Esophagus squamous epithelium (tissue), 5 donors: ENCODE measurements around the gene IPCEF1. TPM values are rescaled to one million over a fixed set of nuclear protein-coding genes. Genes with fewer than 3 reads are reported as not detected.

ENCODE experiments used
- DNase-seq: peaks from one replicate; lab custom pipeline; 2025; lab: John Stamatoyannopoulos, UW
- H3K27ac ChIP-seq, 4 donors: fragments of 200-600 bp; sonication (generic); one replicate each; pipeline ENCODE4 v1.5.1; 2016 to 2019; ENCODE audit warnings: mild to moderate bottlenecking in 1 of 4
- H3K27me3 ChIP-seq, 4 donors: fragments of 200-600 bp; sonication (generic); 1 replicate in 3 of 4; 2 replicates in 1 of 4; pipeline versions ENCODE4 v1.5.1 to v1.6.0; 2017 to 2021; ENCODE audit warnings: antibody characterized with exemption in 1 of 4
- H3K36me3 ChIP-seq, 3 donors: fragments of 200-600 bp; sonication (generic); one replicate each; pipeline ENCODE4 v1.5.1; 2016 to 2019
- H3K4me1 ChIP-seq, 3 donors: fragments of 200-600 bp; sonication (generic); one replicate each; pipeline ENCODE4 v1.5.1; 2017 to 2019
- H3K4me3 ChIP-seq, 4 donors: fragments of 200-600 bp; sonication (generic); 1 replicate in 3 of 4; 2 replicates in 1 of 4; pipeline ENCODE4 v1.5.1; 2016 to 2019; ENCODE audit warnings: mild to moderate bottlenecking in 2 of 4, moderate library complexity in 1 of 4
- H3K9me3 ChIP-seq, 3 donors: fragments of 200-600 bp; sonication (generic); one replicate each; pipeline ENCODE4 v1.5.1; 2016 to 2019
- CTCF ChIP-seq, 6 experiments: fragments of 450-650 bp in 4 of 6; fragments of 200-600 bp in 2 of 6; sonication (generic) in 2 of 6; IDR thresholded peaks; one replicate each; pipeline ENCODE4 v1.5.1; 2016 to 2019; ENCODE audit warnings: antibody characterized with exemption in 6 of 6, mild to moderate bottlenecking in 4 of 6, moderate library complexity in 4 of 6
- POLR2A ChIP-seq, 4 donors: fragments of 450-650 bp; IDR thresholded peaks; one replicate each; pipeline ENCODE4 v1.6.1; 2017; ENCODE audit warnings: antibody characterized with exemption in 4 of 4, mild to moderate bottlenecking in 4 of 4, moderate library complexity in 3 of 4
- WGBS, 2 donors: methylation state at CpG; one replicate each; pipeline ENCODE4 v1.1.5; 2018; 5-methylcytosine and 5-hydroxymethylcytosine counted together
- intact Hi-C: fragments of 100-400 bp; cut with DNase I; formaldehyde crosslinking; loops from one replicate; pipeline ENCODE4 v1.15.0; 2022
- total RNA-seq, 4 donors: library from RNA; depleted of rRNA; stranded (reverse); fragments of >200 nt; gene quantifications; one replicate each; pipeline ENCODE4 v1.1.0, GENCODE V29; 2016
- donor health status: DM: yes; HTN: yes; CAD: no.

The IPCEF1 gene
- total RNA-seq, 4 donors from 2014 or later = 1.8 to 8.1 (median 3.5) TPM

DNA sequence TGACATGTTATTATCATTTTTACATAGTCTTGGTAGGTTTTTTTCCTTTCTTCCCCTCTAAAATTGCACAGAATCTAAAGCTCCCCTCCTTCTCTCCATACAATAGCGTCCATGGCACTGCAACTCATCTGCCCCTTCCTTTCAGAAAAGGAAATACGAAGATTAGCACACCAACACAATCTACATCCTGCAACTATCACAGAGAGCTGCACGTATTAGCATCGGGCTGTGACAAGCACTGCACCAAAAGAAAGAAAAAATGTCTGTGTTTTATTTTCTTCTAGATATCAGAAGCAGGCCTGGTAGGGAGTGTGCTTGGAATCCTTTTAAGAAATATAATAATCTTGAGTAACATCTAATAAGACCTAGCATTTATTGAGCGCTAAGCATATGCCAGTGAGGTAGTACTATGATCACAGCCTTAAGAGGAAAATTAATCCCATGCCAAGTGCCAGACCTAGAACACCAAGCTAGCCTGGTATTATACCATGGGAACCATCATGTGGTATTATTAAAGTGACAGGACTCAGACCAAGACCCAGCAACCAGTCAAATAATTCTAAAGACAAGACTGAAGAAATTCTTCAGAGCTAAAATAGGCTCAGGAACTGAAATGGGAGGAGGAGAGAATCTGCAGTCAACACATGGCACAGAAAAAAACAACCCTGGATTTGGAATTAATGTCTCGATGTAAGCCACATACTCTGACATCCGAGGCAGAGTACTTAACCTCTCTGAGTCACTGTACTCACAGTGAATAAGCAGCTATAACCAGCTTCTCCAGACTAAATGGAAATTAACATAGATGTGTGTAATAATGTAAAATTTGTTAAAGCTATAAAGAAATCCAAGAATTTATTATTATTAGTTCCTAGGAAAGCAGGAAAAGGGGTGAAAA is 124.3 kb downstream of the IPCEF1 start:
- Histone ChIP-seq H3K4me1 (peaks cover 0 to 13% (median 0%) of the 10 kb centered on the region in 3 donors), H3K36me3 (no peaks in the 10 kb centered on the region), H3K27ac (no peak overlapping the region), H3K27me3 (no peaks in the 10 kb centered on the region), H3K4me3 (no peak overlapping the region), H3K9me3 (no peaks in the 10 kb centered on the region)
- no peak for DNase-seq
- intact Hi-C loops = no loop called here
- TF ChIP-seq POLR2A (IDR thresholded peaks at IDR 0.05) = no peak
- no peak for TF ChIP-seq CTCF (IDR thresholded peaks at IDR 0.05)
- 57 to 66% methylated on average over 7 of the region's 7 CpGs for WGBS, 2 donors

DNA sequence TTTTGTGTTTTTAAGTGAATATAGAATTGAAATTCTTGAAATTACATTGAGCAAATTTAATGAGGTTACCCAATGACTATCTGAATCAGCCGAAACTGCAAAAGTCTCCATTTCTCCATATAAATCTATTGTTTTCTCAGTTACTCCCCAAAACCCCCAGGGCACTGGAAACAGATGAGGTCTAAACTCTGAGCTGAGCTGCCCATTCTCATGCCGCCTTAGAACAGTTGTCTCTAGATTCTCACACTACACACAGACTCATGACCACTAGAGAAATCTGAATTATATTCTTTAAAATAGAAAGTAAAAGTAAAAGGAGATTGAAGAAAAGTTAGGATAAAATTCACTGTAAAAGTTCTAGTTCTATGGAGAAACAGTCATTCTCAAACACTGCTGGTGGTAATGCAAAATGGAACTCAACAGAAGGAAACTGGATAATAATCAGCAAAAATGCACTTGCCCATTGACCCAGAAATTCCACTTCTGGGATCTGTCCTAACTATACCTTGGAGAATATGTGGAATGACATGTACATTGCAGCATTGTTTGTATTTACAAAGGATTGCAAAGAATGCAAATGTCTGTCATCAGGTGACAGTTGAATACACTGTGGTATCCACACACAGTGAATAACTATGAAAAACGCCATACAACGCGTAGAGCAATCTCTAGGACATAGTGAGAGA is 125.5 kb downstream of the IPCEF1 start:
- H3K36me3 ChIP-seq = no peaks in the 10 kb centered on the region
- H3K4me1 ChIP-seq = peaks cover 0 to 13% (median 0%) of the 10 kb centered on the region in 3 donors
- 84 to 86% methylated on average over 5 of the region's 5 CpGs for WGBS, 2 donors
- H3K9me3 ChIP-seq = no peaks in the 10 kb centered on the region
- intact Hi-C loops = no loop called here
- H3K27ac ChIP-seq = no peak overlapping the region
- no peak overlapping the region for H3K4me3 ChIP-seq
- no peaks in the 10 kb centered on the region for H3K27me3 ChIP-seq
- TF ChIP-seq CTCF (IDR thresholded peaks at IDR 0.05) (no peak), POLR2A (IDR thresholded peaks at IDR 0.05) (no peak)
- no peak for DNase-seq

DNA sequence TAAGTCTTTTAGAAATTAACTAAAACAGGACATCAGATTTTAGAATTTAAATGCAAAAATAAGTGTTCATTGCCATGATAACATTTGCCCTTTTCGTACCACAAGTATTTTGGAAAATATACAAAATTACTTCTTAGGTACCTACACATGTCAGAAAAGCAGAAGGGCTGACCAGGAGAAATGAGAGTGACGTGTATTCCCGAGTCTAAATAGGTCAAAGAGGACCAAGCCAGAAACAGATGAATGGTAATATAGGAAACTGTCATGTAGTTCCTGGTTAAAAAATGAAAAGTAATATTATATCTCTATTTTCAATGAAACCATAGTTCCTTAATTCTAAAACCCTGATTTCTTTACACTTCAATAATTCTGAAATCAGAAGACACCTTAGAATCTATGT is 126.2 kb downstream of the IPCEF1 start:
- H3K27ac ChIP-seq = no peak overlapping the region
- intact Hi-C loops = no loop called here
- peaks cover 0 to 13% (median 0%) of the 10 kb centered on the region in 3 donors for H3K4me1 ChIP-seq
- TF ChIP-seq POLR2A (IDR thresholded peaks at IDR 0.05) (no peak), CTCF (IDR thresholded peaks at IDR 0.05) (no peak)
- no peaks in the 10 kb centered on the region for H3K27me3 ChIP-seq
- no peak for DNase-seq
- WGBS, 2 donors = 74 to 91% methylated on average over 3 of the region's 3 CpGs
- no peaks in the 10 kb centered on the region for H3K36me3 ChIP-seq
- H3K4me3 ChIP-seq = no peak overlapping the region
- H3K9me3 ChIP-seq = no peaks in the 10 kb centered on the region

- DNase-seq = no peak
- 52 to 79% methylated on average over 6 of the region's 6 CpGs for WGBS, 2 donors
- no peaks in the 10 kb centered on the region for H3K9me3 ChIP-seq
- H3K36me3 ChIP-seq = no peaks in the 10 kb centered on the region
- intact Hi-C loops = no loop called here
- peaks cover 0 to 13% (median 0%) of the 10 kb centered on the region in 3 donors for H3K4me1 ChIP-seq
- TF ChIP-seq CTCF (IDR thresholded peaks at IDR 0.05) (no peak), POLR2A (IDR thresholded peaks at IDR 0.05) (no peak)
- H3K27ac ChIP-seq = no peak overlapping the region
- H3K27me3 ChIP-seq = no peaks in the 10 kb centered on the region
- peak overlapping the region in 1 of 4 donors; percentile 23 for H3K4me3 ChIP-seq
Observed at GRCh38 chr6:154229786-154230185, 126.8 kb downstream of the IPCEF1 start.

GRCh38 chr6:154228521-154228905 is 128.1 kb downstream of the IPCEF1 start:
- TF ChIP-seq POLR2A (IDR thresholded peaks at IDR 0.05) = no peak
- TF ChIP-seq CTCF (IDR thresholded peaks at IDR 0.05) = no peak
- intact Hi-C loops = no loop called here
- Histone ChIP-seq H3K27me3 (no peaks in the 10 kb centered on the region), H3K4me1 (peaks cover 0 to 13% (median 0%) of the 10 kb centered on the region in 3 donors), H3K27ac (no peak overlapping the region), H3K4me3 (no peak overlapping the region), H3K9me3 (no peaks in the 10 kb centered on the region), H3K36me3 (no peaks in the 10 kb centered on the region)
- DNase-seq = no peak
- WGBS, 2 donors = 78 to 89% methylated on average over 3 to 4 of the region's 4 CpGs
